ENCODE measurements around the gene KCNIP4.

GRCh38 chr4:20723019-20723418 is 1225.6 kb downstream of the KCNIP4 start:
- TF ChIP-seq EZH2 (IDR thresholded peaks at IDR 0.05; ENCODE audit: insufficient read depth, poor library complexity, severe bottlenecking) (no peak), EZH2phosphoT487 (IDR thresholded peaks at IDR 0.05; ENCODE audit: insufficient read depth, low read depth) (no peak)

Measured in GM23248 (cell line).